Stimulated activated CD8-positive, alpha-beta memory T cell treated with anti-CD3 and anti-CD28 coated beads, Interleukin-12 subunit alpha, Interleukin-12 subunit beta, amount 100 ng/mL, for 4 hours (primary cell): Measurements from ENCODE around the gene TACR2.
"Not testable (repeated sequence)": the region's sequence is repeated elsewhere in the genome, so short reads cannot be mapped to it uniquely, and the experiment has no call there.

Experiments used
- DNase-seq: peaks from one replicate; pipeline ENCODE4 v3.0.0-alpha.2; 2020; ENCODE audit warnings: low read depth

TACR2 gene

DNA sequence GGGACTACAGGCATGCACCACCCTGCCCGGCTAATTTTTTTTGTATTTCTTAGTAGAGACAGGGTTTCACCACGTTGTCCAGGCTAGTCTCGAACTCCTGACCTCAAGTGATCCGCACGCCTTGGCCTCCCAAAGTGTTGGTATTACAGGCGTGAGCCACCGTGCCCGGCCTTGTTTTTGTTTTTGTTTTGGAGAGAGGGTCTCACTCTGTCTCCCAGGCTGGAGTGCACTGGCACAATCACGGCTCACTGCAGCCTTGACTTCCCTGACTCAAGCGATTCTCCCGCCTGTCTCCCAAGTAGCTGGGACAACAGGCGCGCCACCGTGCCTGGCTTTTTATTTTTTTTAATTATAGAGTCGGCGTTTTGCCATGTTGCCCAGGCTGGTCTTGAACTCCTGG, 33.7 kb upstream of the TACR2 start:
- not testable (repeated sequence) for DNase-seq

DNA sequence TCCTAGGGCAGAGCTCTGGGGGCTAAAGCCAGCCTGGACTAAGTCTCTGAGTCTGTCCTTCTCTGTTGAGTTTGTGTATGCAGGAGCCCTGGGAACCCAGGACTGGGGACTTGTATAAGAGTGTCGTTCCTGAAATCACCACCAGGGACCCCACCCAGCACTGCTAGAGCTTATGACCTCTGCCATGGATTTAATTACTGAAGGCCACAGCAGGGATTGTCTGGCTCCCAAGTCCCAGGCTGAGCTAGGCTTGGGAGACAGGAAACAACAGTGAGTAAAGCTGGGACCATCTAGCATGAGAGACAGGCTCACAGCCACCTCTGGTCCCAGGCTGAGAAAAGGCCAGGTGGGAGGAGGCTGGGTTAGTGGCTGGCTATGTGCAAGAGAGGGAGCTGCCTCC, 33.1 kb upstream of the TACR2 start:
- DNase-seq, result no peak

DNA sequence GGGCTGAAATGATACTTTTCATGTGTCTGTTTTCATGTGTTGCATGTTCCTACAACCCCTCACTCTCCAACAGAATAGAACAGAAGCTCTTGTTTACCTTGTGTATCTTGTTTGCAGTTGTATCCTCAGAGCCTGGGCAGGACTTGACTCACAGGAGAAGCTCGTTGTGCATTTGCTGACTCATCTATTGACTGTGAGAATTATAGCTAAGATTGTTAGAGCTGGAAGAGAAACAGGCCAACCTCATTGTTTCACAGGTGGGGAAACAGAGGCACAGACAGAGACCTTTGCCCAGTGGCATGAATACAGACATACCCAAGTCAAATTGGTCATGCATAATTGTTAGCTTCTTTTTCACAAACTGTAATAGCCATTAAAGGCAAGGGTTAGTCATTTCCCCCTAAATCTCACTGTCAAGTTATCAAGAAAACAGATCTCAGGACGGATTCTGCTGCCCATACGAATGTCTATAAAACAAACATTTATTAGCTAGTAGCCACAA, 30.0 kb upstream of the TACR2 start:
- no peak for DNase-seq

DNA sequence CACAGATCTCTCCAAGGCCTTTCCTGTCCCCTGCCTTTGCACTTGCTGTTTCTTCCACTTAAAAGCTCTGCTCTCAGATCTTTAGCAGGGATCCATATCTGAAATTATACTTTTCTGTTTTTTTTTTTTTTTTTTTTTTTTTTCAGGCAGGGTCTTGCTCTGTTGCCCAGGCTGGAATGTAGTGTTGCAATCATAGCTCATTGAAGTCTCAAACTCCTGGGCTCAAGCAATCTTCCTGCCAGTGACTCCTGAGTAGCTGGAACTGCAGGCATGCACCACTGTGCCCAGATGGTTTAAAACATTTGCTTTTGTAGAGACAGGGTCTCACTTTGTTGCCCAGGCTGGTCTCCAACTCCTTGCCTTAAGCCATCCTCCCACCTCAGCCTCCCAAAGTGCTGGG, 29.5 kb upstream of the TACR2 start:
- DNase-seq, result no peak

DNA sequence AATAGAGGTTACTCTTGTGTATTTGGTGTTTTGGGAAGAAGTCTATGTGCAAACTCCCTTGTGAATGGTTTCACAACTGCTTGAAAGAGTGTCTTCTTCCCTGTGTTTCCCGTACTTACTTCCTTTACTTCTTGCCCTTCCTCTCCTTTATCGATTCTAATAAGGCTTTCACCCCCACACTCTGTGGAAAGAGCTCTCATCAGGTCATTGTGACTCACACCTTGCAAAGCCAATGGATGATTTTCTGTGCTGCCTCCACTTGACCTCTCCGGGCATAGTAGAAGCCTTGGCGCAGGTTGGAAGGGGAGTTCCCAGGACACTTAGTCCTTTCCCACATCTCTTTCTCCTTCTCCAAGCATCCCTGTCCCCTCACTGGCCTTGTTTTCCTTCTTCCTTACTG, 28.3 kb upstream of the TACR2 start:
- no peak for DNase-seq

DNA sequence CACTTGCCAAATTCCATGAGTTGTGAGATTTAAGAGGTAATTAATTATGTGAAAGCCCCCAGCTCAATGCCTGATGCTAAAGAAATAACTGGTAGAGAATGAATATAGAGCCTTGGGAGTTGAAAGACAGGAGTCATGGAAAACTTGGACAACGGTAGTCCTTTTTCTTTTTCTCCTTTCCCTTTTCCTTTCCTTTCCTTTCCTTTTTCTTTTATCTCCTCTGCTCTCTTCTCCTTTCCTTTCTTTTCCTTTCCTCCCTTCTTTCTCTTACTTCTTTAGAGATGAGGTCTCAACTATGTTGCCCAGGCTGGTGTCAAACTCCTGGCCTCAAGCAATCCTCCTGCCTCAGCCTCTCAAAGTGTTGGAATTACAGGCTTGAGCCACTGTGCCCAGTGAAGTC, 26.6 kb upstream of the TACR2 start:
- DNase-seq, result no peak

DNA sequence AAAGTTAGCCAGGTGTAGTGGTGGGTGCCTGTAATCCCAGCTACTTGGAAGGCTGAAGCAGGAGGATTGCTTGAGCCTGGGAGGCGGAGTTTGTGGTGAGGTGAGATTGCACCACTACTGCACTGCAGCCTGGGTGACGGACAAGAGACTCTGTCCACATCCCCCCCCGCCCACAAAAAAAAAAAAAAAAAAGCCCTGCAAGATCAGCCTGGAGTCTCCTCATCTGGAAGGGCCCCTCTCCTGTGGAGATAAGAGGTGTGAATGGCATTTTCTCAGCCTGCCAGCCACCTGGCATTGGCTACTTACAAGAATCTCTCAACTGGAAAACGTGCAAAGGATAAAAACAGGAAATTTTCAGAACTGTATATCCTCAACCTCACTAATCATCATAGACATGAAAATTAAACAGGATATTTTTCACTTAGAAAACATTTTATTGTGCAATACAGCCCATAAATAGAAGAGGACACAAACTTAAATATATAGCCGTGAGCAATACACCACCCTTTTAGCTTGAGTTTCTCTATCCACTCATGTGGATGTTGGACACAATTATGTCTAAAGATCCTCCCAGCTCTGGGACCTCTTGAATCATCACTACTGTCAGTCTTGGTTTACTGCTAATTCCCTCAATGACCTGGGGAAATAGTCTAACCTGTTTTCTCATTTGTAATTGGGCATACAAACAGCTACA, 23.2 kb upstream of the TACR2 start:
- DNase-seq, result no peak

DNA sequence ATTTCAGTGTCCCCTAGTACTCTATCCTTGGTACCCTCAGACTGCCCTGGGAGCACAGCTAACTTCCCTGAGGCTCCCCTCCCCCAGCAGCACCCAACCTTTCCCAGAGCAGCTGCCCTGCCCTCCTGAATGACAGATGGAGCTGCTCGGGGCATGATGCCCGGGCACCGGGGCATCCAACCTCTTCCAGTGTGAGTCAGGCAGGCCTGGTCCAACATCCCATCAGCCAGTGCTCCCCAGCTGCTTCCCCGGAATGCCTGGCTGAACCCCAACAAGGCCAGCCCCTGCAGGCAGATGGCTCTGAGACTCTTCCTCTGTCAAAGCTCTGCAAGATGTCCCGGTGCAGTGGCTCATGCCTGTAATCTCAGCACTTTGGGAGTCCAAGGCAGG, 22.6 kb upstream of the TACR2 start:
- no peak for DNase-seq

DNA sequence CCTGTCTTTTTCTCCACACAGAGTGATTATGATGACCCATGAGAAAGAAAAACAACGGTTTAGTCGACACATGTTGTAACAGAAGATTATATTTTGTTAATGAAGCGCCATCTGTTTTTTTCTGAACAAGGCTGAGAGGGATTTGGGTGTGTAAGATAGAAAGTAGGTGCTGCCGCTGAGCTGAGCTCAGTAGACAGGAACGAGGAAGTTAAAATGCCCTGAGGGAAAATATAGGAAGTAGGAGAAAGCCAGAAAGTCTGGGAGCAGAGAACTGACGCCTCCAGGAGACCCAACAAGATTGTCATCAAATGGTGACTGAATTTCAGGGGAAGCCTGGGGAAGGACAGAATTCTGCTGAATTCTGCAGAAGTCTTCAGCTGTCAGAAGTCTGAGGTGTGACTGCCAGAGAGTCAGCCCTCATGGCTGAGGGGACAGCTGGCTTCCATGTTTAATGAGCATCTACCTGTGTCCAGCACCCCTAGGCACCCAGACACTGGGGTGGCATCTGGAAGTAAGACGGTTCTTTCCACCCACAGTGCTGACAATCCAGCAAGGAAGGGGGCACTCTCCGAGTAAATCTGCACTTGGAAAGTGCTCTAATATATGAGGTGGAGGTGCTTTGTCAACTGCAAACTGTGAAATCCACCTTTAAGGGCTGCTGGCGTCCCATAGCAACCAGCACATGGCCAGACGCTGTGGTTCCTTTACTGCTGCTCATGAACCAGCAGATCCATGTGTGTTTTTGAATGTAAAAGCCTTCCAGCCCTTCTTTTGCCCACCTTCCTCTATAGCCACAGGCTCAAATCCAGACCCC, 22.0 kb upstream of the TACR2 start:
- DNase-seq, result no peak

DNA sequence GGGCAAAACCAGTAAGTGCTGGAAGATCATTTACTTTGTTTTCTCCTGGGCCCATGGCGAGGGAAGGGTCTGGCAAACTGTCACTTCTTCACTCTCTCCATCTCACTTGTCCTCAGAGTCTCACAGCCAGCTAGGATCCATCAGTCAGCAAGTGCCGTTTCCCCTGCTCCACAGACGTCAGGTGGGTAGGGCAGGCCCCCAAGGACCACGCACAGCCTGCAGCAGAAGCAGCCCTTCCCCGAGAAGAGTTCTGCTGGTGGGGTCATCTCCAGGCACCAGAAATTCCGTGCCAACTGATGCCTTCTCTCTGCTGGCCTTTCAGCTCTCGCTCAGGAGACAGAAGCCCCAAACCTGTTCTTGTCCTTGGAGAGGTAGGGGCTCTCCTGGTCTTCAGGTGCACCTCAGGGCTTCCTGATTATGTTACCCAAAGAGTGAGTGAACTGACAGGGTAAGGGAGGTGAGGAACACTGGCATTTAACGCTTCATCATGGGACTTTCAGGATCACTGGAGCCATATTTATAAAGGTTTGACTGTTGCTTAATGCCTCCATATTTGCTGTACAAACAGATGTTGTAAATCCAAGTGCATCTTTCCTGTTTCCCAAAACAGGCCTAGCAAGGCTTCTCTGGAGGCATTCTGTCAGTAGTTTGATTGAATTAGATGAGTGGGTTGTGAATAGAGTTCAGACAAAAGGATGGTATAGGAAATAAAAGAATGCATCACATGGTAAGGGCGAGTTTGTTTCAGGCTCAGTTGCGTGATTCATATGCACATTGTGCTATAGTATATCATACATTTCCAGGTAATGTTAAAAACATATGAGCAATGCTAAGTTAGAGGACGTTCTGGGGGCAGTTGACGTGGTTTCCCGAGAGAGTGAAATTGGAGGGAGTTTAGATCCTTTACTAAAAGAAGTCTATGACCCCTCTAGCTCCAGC, 20.9 kb upstream of the TACR2 start:
- no peak for DNase-seq

DNA sequence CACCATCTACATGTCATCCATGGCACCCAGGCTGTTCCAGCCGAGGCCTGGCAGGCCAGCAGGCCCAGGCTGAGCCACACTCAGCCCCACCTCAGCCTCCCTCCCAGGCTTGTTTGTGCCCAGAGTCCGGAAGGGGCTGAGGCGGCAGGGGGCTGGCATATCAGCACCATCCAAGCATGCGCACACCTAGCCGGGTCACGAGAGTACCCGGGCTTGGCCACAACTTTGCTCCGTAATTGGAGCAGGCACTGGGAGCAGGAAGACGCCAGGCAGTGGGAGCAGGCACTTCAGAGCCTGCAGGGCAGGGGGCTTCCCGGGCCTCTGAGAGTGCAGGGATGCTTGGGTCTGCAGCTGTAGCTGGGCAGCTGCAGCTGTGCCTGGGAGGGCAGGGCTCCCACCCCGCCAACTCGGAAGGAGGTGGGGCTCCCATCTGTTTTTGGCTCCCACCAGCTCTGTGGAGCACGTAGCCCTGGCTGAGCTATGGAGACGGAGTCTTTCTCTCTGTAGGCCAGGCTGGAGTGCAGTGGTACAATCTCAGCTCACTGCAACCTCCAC, 19.3 kb upstream of the TACR2 start:
- DNase-seq, result no peak

DNA sequence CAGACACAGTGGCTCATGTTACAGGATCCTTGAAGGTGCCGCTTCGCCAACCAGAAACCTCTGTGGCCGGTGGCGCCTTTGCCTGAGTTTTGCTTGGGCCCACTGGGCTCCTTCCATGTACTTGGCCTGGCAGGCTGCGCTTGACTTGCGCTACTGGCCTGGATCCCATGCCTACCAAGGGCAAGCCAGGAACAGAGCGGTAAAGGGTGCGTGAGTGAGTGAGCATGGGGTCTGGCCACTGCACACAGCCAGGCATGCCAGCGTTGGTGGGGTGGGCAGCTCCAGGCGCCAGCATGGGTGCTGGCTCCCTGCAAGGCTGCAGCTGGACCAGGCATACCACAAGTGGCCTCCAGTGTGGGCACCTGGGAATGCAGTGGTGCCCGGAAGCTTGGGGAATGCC, 18.2 kb upstream of the TACR2 start:
- no peak for DNase-seq

DNA sequence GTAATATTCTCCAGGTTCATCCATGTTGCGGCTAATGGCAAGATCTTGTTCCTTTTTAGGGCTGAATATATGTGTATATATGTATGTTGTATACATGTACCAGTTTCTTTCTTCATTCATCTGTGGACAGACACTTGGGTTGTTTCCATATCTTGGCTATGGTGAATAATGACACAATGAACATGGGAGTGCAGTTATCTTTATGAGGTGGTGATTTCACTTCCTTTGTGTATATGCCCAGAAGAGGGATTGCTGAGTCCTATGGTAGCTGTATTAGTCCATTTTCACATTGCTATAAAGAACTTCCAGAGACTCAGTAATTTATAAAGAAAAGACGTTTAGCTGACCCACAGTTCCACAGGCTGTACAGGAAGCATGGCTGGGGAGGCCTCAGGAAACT, 17.5 kb upstream of the TACR2 start:
- DNase-seq, result no peak

DNA sequence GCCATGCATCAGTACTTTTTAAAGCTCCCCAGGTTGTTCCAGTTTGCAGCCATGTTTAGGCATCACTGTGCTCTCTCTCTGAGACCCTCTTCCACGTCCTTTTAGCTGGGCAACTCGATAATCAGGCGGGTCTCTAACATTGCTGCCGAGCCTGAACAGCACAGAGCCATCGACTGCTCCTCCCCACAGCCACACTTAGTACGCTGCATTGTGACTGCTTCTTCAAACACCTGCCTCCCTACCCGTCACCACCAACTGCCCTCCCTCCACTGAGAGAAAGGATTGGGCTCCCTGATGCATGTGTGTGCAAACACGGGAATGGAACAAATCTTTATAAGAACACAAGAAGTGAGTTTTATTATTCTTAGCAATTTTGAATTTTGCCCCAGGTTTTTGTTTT, 11.4 kb upstream of the TACR2 start:
- DNase-seq, result no peak

DNA sequence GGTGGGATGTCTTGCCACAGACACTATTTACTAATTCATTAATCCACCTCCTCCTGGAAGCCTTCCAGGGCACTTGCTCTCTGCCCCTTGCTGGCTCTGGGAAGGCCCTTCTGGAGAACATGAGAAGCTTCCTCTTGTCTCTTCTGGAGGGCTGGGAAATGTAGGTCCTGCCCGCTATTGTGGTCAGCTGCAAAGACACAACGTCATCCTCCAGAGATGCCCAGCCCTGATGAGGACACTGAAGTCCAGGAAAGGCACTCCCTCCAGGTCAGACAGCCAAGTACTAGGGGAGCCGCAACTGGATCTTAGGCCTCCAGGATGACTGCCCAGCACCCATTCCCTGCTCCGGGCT, 9.6 kb upstream of the TACR2 start:
- DNase-seq, result no peak

DNA sequence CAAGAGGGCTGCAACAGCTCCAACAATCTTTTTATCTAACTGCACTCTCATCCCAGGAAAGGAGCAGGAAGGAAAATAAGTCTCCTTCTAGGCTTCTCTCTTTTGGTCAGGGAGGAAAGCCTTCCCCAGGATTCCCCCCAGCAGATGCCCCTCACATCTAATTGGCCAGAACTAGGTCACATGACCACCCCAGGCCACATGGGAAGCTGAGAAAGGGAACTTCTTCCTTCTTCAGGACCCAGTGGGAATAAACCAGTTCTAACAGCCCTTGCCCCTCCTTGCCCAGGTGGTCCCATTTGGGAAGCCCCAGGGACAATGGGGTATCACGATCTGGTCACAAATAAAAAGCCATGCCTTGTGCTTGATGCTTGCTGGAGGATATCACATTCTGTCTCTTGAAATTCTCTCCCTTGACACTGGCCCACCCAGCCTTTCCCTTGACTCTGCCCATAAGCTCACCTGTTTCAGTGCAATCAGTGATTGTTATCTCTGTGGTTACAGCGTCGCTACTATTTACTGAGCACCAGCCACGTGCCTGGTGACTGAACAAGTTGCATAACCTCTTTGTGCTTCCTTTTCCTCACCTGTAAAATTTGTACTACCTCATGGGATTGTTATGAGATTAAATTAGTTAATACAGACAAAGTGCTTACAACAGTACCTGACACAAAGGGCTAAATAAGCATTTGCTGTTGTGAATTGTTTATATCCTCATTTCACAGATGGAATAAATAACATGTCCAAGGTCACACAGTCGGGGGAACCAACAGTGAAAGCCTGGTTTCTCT, 9.0 kb upstream of the TACR2 start:
- DNase-seq, result no peak

DNA sequence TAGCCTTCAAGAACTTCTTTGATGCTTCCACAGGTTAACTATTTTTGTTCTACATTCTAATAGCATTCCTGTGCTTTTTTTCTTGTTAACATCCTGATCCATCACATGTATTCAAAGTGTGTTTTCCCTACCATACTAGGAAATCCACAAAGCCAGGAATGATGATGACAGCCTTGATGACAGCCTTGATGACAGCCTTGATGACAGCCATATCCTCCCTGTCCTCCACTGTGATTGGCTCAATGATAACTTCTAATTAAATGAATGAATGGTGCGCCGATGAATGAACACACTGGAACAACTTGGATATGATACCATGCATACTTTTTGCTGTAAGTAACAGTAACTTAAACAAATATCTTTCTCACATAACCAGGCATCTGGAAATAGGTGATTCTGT, 8.3 kb upstream of the TACR2 start:
- DNase-seq, result no peak

DNA sequence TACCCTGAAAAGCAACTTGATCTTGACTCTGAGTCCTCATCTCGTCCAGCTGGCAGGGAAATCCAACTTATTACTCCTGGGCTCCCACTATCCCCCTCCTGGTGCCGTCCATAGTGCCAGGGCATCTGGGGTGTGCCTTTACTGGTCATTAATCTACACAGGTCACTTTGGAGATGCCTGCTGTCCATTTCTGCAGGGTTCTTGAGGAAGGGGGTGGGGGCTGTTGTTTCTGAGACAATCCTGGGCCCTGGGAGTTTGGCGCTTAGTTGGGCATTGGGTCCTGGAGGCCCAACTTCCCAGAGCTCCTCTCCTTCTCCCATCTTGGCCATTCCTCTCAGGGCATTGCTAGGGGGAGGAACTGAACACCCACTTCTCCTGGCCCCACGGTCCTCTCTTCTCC, 6.0 kb upstream of the TACR2 start:
- no peak for DNase-seq

DNA sequence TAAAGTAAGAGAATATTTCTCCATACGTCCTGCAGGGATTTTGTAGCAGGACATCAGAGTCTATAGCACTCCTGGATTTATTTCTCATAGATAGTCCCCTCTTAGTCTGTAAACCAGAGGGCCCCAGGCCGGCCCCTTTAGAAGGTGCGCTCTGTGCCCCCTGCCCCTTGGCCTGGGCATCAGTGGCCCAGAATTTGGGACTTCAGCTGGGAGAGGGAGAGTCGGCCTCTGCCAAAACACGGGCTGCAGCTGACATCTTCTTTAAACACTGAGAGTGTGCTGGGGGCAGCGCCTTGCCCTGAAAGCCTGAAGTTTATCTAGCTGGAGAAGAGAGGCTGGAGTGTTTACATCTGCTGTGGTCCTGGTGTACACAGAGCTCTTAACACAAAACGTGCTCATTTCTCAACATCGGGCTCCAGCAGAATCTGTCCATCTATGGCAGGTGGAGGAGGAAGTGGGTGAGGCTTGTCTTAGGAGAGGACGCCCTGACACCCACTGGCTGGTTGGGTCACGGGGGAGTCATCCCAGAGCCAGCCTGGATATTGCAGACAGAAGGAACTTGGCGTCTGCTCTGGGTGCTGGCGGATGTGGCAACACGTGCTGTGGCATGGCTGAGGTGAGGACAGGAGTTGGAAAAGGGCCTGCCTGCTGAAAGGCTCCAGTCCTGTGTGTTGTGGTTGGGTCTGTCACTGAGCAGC, 5.0 kb upstream of the TACR2 start:
- no peak for DNase-seq

DNA sequence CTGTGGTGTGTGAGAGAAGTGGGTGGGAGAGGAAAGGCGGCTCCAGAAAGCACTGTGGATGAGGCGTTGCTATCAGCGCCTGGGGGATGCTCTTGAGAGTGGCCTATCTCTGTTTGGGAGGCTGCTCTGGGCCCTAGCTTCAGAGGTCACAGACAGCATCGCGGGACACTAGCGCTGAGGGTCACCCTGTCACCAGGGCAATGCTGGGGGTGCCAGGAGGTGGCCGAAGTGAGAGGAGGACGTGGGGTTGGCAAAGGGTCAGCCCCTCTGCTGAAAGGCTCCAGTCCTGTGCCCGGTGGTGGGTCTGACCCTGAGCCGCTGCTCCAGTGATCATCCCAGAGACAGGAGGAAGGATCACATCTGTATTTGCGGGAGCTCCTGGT, 3.0 kb upstream of the TACR2 start:
- no peak for DNase-seq
